PC-3 (cell line): ENCODE data around the gene ASPDH.

Source experiments
- CTCF ChIP-seq: fragments of 300-600 bp; sonication (generic); conservative IDR thresholded peaks from 2 replicates; pipeline ENCODE4 v1.5.1; 2017; ENCODE audit warnings: antibody characterized with exemption, low read depth, mild to moderate bottlenecking, low read length
- EZH2 ChIP-seq: fragments of 300-600 bp; sonication (generic); IDR thresholded peaks from one replicate; pipeline ENCODE4 v1.6.1; 2017; ENCODE audit warnings: antibody characterized with exemption, mild to moderate bottlenecking, low read length; ENCODE audit not compliant: unreplicated experiment

GRCh38 chr19:50488389-50489194 lies 25.1 kb downstream of the ASPDH start:
- TF ChIP-seq CTCF (no peak), EZH2 (no peak)
